ENCODE results near the gene ARHGAP27.
A peak's percentile ranks its signal among the peaks of the same experiment; 100 is the strongest.

The ARHGAP27 gene

DNA sequence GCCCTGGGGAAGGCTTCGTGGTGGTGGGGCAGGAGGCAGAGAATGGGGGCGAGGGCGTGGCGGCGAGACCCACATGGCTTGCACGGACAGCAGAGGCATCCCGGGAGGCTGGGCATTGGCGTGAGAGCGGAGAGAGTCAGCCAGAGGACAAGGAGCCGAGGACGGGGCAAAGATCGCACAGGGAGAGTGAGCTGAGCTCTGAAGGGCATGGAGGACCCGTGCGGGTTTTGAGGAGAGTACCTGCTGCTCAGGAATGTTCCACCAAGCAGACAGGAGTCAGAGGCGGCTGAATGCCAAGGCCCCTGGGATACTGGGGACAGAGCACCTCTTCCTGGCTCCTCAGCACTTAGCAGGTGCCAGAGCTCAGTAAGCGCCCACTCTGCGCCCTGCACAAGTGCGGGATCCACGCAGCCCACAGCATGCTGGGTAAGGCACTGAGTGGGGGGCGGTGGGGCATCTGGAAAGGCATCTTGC, 47.8 kb downstream of the ARHGAP27 start:
- H3K36me3 ChIP-seq (ENCODE audit: insufficient read depth, low read depth, low read length), result no peaks in the 10 kb centered on the region
- H3K9ac ChIP-seq (ENCODE audit: low read depth, low read length), result no peak overlapping the region
- H3K27ac ChIP-seq (ENCODE audit: low read length), result no peak overlapping the region
- H3K4me3 ChIP-seq (ENCODE audit: low read length), result no peak overlapping the region
- H3K27me3 ChIP-seq (ENCODE audit: insufficient read depth, low read length), result no peaks in the 10 kb centered on the region; the same call in 1 of the 2 replicates
- H3K9me3 ChIP-seq (ENCODE audit: insufficient read depth, low read depth, low read length), result no peaks in the 10 kb centered on the region
- H3K4me1 ChIP-seq (ENCODE audit: insufficient read depth, low read length), result no peaks in the 10 kb centered on the region

GRCh38 chr17:45384047-45384788, 48.5 kb downstream of the ARHGAP27 start:
- H3K27me3 ChIP-seq (ENCODE audit: insufficient read depth, low read length), result no peaks in the 10 kb centered on the region; the same call in 1 of the 2 replicates
- no peaks in the 10 kb centered on the region for H3K9me3 ChIP-seq (ENCODE audit: insufficient read depth, low read depth, low read length)
- no peak overlapping the region for H3K4me3 ChIP-seq (ENCODE audit: low read length)
- H3K9ac ChIP-seq (ENCODE audit: low read depth, low read length), result no peak overlapping the region
- H3K4me1 ChIP-seq (ENCODE audit: insufficient read depth, low read length), result no peaks in the 10 kb centered on the region
- no peak overlapping the region for H3K27ac ChIP-seq (ENCODE audit: low read length)
- H3K36me3 ChIP-seq (ENCODE audit: insufficient read depth, low read depth, low read length), result no peaks in the 10 kb centered on the region

- Histone ChIP-seq H3K4me3 (ENCODE audit: low read length) (no peak overlapping the region), H3K9me3 (ENCODE audit: insufficient read depth, low read depth, low read length) (no peaks in the 10 kb centered on the region), H3K27me3 (ENCODE audit: insufficient read depth, low read length) (no peaks in the 10 kb centered on the region; the same call in 1 of the 2 replicates), H3K36me3 (ENCODE audit: insufficient read depth, low read depth, low read length) (no peaks in the 10 kb centered on the region), H3K4me1 (ENCODE audit: insufficient read depth, low read length) (no peaks in the 10 kb centered on the region), H3K9ac (ENCODE audit: low read depth, low read length) (no peak overlapping the region), H3K27ac (ENCODE audit: low read length) (no peak overlapping the region)
Observed at GRCh38 chr17:45383003-45383402, 49.7 kb downstream of the ARHGAP27 start.

DNA sequence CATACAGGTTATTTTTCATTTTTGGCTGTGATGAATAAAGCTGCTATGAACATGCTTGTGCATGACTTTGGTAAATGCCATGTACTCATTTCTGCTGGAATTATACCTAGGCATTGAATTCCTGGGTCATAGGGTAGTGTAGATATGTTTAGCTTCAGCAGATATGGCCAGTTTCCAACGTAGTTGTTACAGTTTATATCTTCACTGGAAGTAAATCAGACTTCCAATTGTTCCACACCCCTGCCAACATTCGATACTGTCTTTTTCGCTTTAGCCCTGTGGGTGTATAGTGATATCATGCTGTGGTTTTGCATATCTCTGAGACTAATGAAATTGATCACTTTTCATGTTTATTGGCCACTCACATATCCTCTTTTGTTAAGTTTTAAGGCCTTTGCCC, 50.4 kb downstream of the ARHGAP27 start:
- no peaks in the 10 kb centered on the region for H3K4me1 ChIP-seq (ENCODE audit: insufficient read depth, low read length)

DNA sequence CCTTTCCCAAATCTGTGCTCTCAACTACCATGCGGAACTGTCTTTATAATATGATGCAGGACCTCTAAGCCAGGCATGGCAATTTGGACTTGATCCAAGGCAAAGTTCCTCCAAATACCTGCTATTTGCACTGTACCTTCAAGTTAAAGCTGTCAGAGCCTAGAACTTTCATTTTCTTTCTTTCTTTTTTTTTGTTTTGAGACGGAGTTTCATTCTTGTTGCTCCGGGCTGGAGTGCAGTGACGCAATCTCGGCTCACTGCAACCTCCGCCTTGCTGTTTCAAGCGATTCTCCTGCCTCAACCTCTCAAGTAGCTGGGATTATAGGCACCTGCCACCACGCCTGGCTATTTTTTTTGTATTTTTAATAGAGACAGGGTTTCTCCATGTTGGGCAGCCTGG, 51.7 kb downstream of the ARHGAP27 start:
- no peak overlapping the region for H3K9ac ChIP-seq (ENCODE audit: low read depth, low read length)
- no peak overlapping the region for H3K27ac ChIP-seq (ENCODE audit: low read length)
- no peaks in the 10 kb centered on the region for H3K9me3 ChIP-seq (ENCODE audit: insufficient read depth, low read depth, low read length)
- no peaks in the 10 kb centered on the region; the same call in 1 of the 2 replicates for H3K27me3 ChIP-seq (ENCODE audit: insufficient read depth, low read length)
- peaks cover 7% of the 10 kb centered on the region; the same call in 1 of the 2 replicates for H3K4me1 ChIP-seq (ENCODE audit: insufficient read depth, low read length)
- H3K4me3 ChIP-seq (ENCODE audit: low read length), result no peak overlapping the region
- H3K36me3 ChIP-seq (ENCODE audit: insufficient read depth, low read depth, low read length), result no peaks in the 10 kb centered on the region

More for the DNA sequence above, 50.4 kb downstream of the ARHGAP27 start:
- Histone ChIP-seq H3K27ac (ENCODE audit: low read length) (no peak overlapping the region), H3K36me3 (ENCODE audit: insufficient read depth, low read depth, low read length) (no peaks in the 10 kb centered on the region), H3K9ac (ENCODE audit: low read depth, low read length) (no peak overlapping the region), H3K9me3 (ENCODE audit: insufficient read depth, low read depth, low read length) (no peaks in the 10 kb centered on the region), H3K27me3 (ENCODE audit: insufficient read depth, low read length) (no peaks in the 10 kb centered on the region; the same call in 1 of the 2 replicates), H3K4me3 (ENCODE audit: low read length) (no peak overlapping the region)

DNA sequence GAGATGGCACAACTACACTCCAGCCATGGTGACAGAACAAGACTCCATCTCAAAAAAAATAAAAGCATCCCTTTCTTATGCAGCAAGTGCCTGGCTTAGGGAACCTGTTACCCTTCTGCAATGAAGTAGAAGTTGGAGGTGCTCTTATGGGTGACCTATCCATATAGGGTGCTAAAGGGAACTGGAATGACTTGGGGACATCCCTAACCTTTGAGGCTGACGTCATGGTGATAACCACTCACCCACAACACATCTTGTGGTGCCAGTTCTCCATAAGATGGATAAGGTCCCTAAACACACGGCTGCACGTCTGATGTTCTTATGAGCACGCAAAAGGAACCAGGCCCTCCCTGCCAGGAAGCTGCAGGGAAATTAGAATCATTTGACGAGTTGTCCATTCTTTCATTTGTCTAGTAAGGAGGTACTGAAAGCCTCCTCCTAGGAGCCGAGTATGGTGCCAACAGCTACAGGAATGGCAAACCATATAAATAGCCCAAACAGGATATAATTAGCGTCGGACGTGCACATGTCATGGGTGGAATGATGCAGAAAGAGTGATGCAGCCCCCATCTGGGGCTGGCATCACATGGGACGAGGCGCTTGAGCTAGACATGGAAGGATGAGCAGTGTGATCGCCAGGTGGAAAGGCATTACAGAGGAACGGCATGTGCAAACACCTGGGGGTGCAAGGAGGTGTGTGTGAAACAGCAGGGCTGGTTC, 52.5 kb downstream of the ARHGAP27 start:
- Histone ChIP-seq H3K4me1 (ENCODE audit: insufficient read depth, low read length) (peaks cover 11% of the 10 kb centered on the region; the same call in 1 of the 2 replicates), H3K9me3 (ENCODE audit: insufficient read depth, low read depth, low read length) (no peaks in the 10 kb centered on the region), H3K27me3 (ENCODE audit: insufficient read depth, low read length) (no peaks in the 10 kb centered on the region; the same call in 1 of the 2 replicates), H3K27ac (ENCODE audit: low read length) (no peak overlapping the region), H3K4me3 (ENCODE audit: low read length) (no peak overlapping the region), H3K9ac (ENCODE audit: low read depth, low read length) (no peak overlapping the region), H3K36me3 (ENCODE audit: insufficient read depth, low read depth, low read length) (no peaks in the 10 kb centered on the region)

DNA sequence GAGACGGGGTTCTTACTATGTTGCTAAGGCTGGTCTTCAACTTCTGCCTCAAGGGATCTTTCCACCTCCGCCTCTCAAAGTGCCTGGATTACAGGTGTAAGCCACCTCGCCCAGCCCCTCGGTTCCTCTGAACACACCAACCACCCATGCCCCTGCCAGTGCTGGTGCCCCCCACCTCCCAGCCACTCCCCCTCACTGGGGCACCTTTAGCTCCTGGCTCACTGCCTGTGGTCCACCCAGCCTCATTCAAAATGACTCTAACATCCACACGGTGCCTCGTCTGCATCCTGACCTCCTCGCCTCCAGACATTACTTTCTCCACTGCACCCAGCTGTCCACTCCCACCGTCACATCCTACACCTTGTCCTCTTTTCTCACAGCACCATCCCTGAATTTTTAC, 55.3 kb downstream of the ARHGAP27 start:
- H3K9me3 ChIP-seq (ENCODE audit: insufficient read depth, low read depth, low read length), result no peaks in the 10 kb centered on the region
- no peak overlapping the region for H3K9ac ChIP-seq (ENCODE audit: low read depth, low read length)
- H3K36me3 ChIP-seq (ENCODE audit: insufficient read depth, low read depth, low read length), result no peaks in the 10 kb centered on the region
- no peaks in the 10 kb centered on the region for H3K27me3 ChIP-seq (ENCODE audit: insufficient read depth, low read length)
- H3K27ac ChIP-seq (ENCODE audit: low read length), result no peak overlapping the region
- peaks cover 20% of the 10 kb centered on the region for H3K4me1 ChIP-seq (ENCODE audit: insufficient read depth, low read length)
- H3K4me3 ChIP-seq (ENCODE audit: low read length), result no peak overlapping the region

- Histone ChIP-seq H3K27me3 (ENCODE audit: insufficient read depth, low read length) (no peaks in the 10 kb centered on the region), H3K9ac (ENCODE audit: low read depth, low read length) (peak overlapping the region; percentile 15; the same call in 1 of the 2 replicates), H3K4me3 (ENCODE audit: low read length) (no peak overlapping the region), H3K4me1 (ENCODE audit: insufficient read depth, low read length) (peaks cover 27% of the 10 kb centered on the region), H3K9me3 (ENCODE audit: insufficient read depth, low read depth, low read length) (no peaks in the 10 kb centered on the region), H3K36me3 (ENCODE audit: insufficient read depth, low read depth, low read length) (no peaks in the 10 kb centered on the region), H3K27ac (ENCODE audit: low read length) (no peak overlapping the region)
Observed at GRCh38 chr17:45376171-45377005, 56.3 kb downstream of the ARHGAP27 start.

DNA sequence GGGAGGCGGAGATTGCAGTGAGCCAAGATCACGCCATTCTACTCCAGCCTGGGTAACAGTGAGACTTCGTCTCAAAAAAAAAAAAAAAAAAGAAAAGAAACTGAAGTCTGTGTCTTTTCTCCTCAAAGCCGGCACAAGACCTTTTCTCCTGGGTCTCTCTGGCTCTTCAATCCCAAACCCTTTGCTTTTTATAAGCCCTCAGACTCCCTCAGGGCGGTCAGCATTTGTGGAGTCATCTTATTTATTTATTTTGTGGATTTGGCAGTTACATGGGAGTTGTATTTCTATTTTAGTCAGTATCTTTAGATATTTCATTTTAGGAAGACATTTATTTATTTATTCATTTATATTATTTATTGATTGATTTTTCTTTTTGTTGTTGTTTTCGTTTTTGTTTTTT, 58.2 kb downstream of the ARHGAP27 start:
- Histone ChIP-seq H3K36me3 (ENCODE audit: insufficient read depth, low read depth, low read length) (no peaks in the 10 kb centered on the region), H3K4me3 (ENCODE audit: low read length) (no peak overlapping the region), H3K4me1 (ENCODE audit: insufficient read depth, low read length) (peaks cover 33% of the 10 kb centered on the region), H3K27ac (ENCODE audit: low read length) (no peak overlapping the region), H3K27me3 (ENCODE audit: insufficient read depth, low read length) (no peaks in the 10 kb centered on the region), H3K9ac (ENCODE audit: low read depth, low read length) (no peak overlapping the region), H3K9me3 (ENCODE audit: insufficient read depth, low read depth, low read length) (no peaks in the 10 kb centered on the region)

- Histone ChIP-seq H3K4me1 (ENCODE audit: insufficient read depth, low read length) (peaks cover 33% of the 10 kb centered on the region), H3K27me3 (ENCODE audit: insufficient read depth, low read length) (no peaks in the 10 kb centered on the region), H3K9me3 (ENCODE audit: insufficient read depth, low read depth, low read length) (no peaks in the 10 kb centered on the region), H3K9ac (ENCODE audit: low read depth, low read length) (peak overlapping the region; percentile 74; the same call in 1 of the 2 replicates), H3K36me3 (ENCODE audit: insufficient read depth, low read depth, low read length) (no peaks in the 10 kb centered on the region), H3K27ac (ENCODE audit: low read length) (peak overlapping the region; percentile 69), H3K4me3 (ENCODE audit: low read length) (peak overlapping the region; percentile 56; the same call in 1 of the 2 replicates)
Observed at GRCh38 chr17:45372325-45372869, 60.3 kb downstream of the ARHGAP27 start.
